ENCODE data around the gene NDUFV2. TPM values are rescaled to one million over a fixed set of nuclear protein-coding genes. Genes with fewer than 3 reads are reported as not detected.

NDUFV2 gene
- total RNA-seq, 1 experiment from 2014 or later = 194 TPM

DNA sequence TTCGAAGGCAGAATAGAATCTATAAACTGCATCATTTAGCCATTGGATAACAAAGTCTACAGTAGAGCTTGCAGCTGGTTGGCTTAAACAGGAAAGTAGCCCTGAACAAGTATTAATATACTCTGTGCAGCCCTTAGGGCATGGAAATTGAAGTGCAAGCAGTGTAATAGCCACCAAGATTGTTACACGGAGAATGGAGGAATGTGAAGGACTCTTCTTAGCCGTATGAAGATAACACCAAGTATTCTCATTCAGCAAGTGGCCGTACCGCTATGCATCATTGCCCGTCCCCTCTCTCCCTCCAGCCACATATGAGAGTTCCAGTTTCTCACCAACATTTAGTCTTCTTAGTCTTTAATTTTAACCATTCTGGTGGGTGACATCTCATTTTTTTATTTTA, 74.5 kb downstream of the NDUFV2 start:
- Histone ChIP-seq H2AFZ (ENCODE audit: low read depth, low read length, poor library complexity, severe bottlenecking) (no peak overlapping the region), H4K20me1 (ENCODE audit: insufficient read depth) (no peaks in the 10 kb centered on the region), H3K9me3 (ENCODE audit: control insufficient read depth in 1 of 2, insufficient read depth in 1 of 2, low read depth in 1 of 2, low read length in 2 of 2) (no peaks in the 10 kb centered on the region), H3K9me2 (ENCODE audit: insufficient read depth) (no peaks in the 10 kb centered on the region), H3K4me2 (ENCODE audit: low read length) (no peak overlapping the region), H3K36me3 (ENCODE audit: control insufficient read depth in 1 of 2, insufficient read depth in 2 of 2, low read length in 2 of 2) (no peaks in the 10 kb centered on the region), H3K4me1 (ENCODE audit: control insufficient read depth in 1 of 2, insufficient read depth in 2 of 2, low read length in 2 of 2) (no peaks in the 10 kb centered on the region), H3K27ac (ENCODE audit: low read depth, low read length) (no peak overlapping the region), H3K4me3 (replicated peaks in 1 of 2; ENCODE audit: low read depth in 1 of 2, low read length in 2 of 2) (no peak overlapping the region), H3K27me3 (ENCODE audit: insufficient read depth, low read length) (no peaks in the 10 kb centered on the region), H3K79me2 (ENCODE audit: insufficient read depth, low read length) (peaks cover 35% of the 10 kb centered on the region), H3K9ac (ENCODE audit: low read length) (no peak overlapping the region)
- no TSS peak for BruUV-seq (replicated peaks)
- CTCF ChIA-PET = no interaction called here
- RAD21 ChIA-PET (ENCODE audit: low non-redundant PET in 1 of 2, low total read pairs in 2 of 2, uncharacterized antibody in 2 of 2, unreplicated experiment in 2 of 2) = no interaction called here
- intact Hi-C loops (cut with micrococcal nuclease) = no loop called here
- DNase-seq (ENCODE audit: low read depth, low spot score) (no peak), ATAC-seq (no peak)
- POLR2A ChIA-PET = no interaction called here
- no peak for TF ChIP-seq POLR2A (IDR thresholded peaks at IDR 0.05; ENCODE audit: borderline replicate concordance, extremely low read depth, insufficient read depth, insufficient read length)
- no peak for TF ChIP-seq CEBPB (IDR thresholded peaks at IDR 0.05; ENCODE audit: low read depth)
- TF ChIP-seq, protein P1, sequence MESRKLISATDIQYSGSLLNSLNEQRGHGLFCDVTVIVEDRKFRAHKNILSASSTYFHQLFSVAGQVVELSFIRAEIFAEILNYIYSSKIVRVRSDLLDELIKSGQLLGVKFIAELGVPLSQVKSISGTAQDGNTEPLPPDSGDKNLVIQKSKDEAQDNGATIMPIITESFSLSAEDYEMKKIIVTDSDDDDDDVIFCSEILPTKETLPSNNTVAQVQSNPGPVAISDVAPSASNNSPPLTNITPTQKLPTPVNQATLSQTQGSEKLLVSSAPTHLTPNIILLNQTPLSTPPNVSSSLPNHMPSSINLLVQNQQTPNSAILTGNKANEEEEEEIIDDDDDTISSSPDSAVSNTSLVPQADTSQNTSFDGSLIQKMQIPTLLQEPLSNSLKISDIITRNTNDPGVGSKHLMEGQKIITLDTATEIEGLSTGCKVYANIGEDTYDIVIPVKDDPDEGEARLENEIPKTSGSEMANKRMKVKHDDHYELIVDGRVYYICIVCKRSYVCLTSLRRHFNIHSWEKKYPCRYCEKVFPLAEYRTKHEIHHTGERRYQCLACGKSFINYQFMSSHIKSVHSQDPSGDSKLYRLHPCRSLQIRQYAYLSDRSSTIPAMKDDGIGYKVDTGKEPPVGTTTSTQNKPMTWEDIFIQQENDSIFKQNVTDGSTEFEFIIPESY (IDR thresholded peaks at IDR 0.05; ENCODE audit: extremely low read depth, insufficient replicate concordance, low read length) = no peak
- no peak for TF ChIP-seq JUND (IDR thresholded peaks at IDR 0.05)
- TF ChIP-seq, protein P2, sequence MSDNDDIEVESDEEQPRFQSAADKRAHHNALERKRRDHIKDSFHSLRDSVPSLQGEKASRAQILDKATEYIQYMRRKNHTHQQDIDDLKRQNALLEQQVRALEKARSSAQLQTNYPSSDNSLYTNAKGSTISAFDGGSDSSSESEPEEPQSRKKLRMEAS (IDR thresholded peaks at IDR 0.05) = no peak
- TF ChIP-seq TCF7L2 (IDR thresholded peaks at IDR 0.05; ENCODE audit: borderline replicate concordance, extremely low read depth, insufficient read depth, insufficient read length) = no peak
- no peak for TF ChIP-seq YY1 (IDR thresholded peaks at IDR 0.05; ENCODE audit: extremely low read depth, insufficient replicate concordance, low read depth, low read length)
- TF ChIP-seq SP1 (IDR thresholded peaks at IDR 0.05; ENCODE audit: low read depth) = no peak
- TF ChIP-seq, protein P3, sequence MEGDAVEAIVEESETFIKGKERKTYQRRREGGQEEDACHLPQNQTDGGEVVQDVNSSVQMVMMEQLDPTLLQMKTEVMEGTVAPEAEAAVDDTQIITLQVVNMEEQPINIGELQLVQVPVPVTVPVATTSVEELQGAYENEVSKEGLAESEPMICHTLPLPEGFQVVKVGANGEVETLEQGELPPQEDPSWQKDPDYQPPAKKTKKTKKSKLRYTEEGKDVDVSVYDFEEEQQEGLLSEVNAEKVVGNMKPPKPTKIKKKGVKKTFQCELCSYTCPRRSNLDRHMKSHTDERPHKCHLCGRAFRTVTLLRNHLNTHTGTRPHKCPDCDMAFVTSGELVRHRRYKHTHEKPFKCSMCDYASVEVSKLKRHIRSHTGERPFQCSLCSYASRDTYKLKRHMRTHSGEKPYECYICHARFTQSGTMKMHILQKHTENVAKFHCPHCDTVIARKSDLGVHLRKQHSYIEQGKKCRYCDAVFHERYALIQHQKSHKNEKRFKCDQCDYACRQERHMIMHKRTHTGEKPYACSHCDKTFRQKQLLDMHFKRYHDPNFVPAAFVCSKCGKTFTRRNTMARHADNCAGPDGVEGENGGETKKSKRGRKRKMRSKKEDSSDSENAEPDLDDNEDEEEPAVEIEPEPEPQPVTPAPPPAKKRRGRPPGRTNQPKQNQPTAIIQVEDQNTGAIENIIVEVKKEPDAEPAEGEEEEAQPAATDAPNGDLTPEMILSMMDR (IDR thresholded peaks at IDR 0.05 in 2 of 3, conservative IDR thresholded peaks at IDR 0.05 in 1 of 3; ENCODE audit: borderline replicate concordance in 1 of 3, insufficient read depth in 1 of 3, low read depth in 2 of 3, low read length in 2 of 3) = no peak
- TF ChIP-seq EZH2 (IDR thresholded peaks at IDR 0.05) = no peak
- TF ChIP-seq, protein P4, sequence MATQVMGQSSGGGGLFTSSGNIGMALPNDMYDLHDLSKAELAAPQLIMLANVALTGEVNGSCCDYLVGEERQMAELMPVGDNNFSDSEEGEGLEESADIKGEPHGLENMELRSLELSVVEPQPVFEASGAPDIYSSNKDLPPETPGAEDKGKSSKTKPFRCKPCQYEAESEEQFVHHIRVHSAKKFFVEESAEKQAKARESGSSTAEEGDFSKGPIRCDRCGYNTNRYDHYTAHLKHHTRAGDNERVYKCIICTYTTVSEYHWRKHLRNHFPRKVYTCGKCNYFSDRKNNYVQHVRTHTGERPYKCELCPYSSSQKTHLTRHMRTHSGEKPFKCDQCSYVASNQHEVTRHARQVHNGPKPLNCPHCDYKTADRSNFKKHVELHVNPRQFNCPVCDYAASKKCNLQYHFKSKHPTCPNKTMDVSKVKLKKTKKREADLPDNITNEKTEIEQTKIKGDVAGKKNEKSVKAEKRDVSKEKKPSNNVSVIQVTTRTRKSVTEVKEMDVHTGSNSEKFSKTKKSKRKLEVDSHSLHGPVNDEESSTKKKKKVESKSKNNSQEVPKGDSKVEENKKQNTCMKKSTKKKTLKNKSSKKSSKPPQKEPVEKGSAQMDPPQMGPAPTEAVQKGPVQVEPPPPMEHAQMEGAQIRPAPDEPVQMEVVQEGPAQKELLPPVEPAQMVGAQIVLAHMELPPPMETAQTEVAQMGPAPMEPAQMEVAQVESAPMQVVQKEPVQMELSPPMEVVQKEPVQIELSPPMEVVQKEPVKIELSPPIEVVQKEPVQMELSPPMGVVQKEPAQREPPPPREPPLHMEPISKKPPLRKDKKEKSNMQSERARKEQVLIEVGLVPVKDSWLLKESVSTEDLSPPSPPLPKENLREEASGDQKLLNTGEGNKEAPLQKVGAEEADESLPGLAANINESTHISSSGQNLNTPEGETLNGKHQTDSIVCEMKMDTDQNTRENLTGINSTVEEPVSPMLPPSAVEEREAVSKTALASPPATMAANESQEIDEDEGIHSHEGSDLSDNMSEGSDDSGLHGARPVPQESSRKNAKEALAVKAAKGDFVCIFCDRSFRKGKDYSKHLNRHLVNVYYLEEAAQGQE (IDR thresholded peaks at IDR 0.05; ENCODE audit: low read depth) = no peak
- no peak for TF ChIP-seq EGR1 (IDR thresholded peaks at IDR 0.05; ENCODE audit: low read depth)
- TF ChIP-seq ZFX (IDR thresholded peaks at IDR 0.05) = no peak
- TF ChIP-seq POLR2AphosphoS5 (IDR thresholded peaks at IDR 0.05; ENCODE audit: low read depth, low read length) = no peak
- TF ChIP-seq ELF1 (IDR thresholded peaks at IDR 0.05; ENCODE audit: borderline replicate concordance, low read depth) = no peak
- no peak for TF ChIP-seq CBX3 (IDR thresholded peaks at IDR 0.05; ENCODE audit: low read depth)
- TF ChIP-seq ZNF274 (IDR thresholded peaks at IDR 0.05; ENCODE audit: low read depth, low read length) = no peak
- TF ChIP-seq SIN3A (IDR thresholded peaks at IDR 0.05; ENCODE audit: low read depth) = no peak
- TF ChIP-seq, protein P5, sequence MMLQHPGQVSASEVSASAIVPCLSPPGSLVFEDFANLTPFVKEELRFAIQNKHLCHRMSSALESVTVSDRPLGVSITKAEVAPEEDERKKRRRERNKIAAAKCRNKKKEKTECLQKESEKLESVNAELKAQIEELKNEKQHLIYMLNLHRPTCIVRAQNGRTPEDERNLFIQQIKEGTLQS (IDR thresholded peaks at IDR 0.05) = no peak
